Ovary (tissue), 9 donors: ENCODE data around the gene COBL. TPM values are rescaled to one million over a fixed set of nuclear protein-coding genes. Genes with fewer than 3 reads are reported as not detected.

Experiments used
- DNase-seq, 5 donors: peaks; one replicate each; pipeline ENCODE4 v3.0.0-alpha.2; 2019 to 2020
- H3K27ac ChIP-seq, 2 donors: fragments of 200-600 bp; one replicate each; pipeline versions ENCODE4 v1.5.1 to v1.8.0; 2019 to 2022
- H3K27me3 ChIP-seq: fragments of 200-600 bp; one replicate; pipeline ENCODE4 v1.8.0; 2022
- H3K36me3 ChIP-seq: fragments of 200-600 bp; sonication (generic); one replicate; pipeline ENCODE4 v1.5.1; 2019
- H3K4me1 ChIP-seq: one replicate; pipeline ENCODE4 v1.8.1; 2013; ENCODE audit warnings: mild to moderate bottlenecking, moderate library complexity; ENCODE audit not compliant: insufficient read depth
- H3K4me3 ChIP-seq: fragments of 200-600 bp; sonication (generic); one replicate; pipeline ENCODE4 v1.5.1; 2017
- H3K9me3 ChIP-seq, 2 donors: fragments of 200-600 bp in 1 of 2; sonication (generic) in 1 of 2; one replicate each; pipeline versions ENCODE4 v1.5.1 to v1.8.1; 2013 to 2019; ENCODE audit warnings: mild to moderate bottlenecking in 1 of 2, moderate library complexity in 1 of 2
- CTCF ChIP-seq, 3 donors: fragments of 450-650 bp in 2 of 3; fragments of 200-600 bp in 1 of 3; IDR thresholded peaks; one replicate each; pipeline versions ENCODE4 v1.5.1 to v1.8.0; 2016 to 2022; ENCODE audit warnings: antibody characterized with exemption in 3 of 3, mild to moderate bottlenecking in 1 of 3
- EP300 ChIP-seq: sonication (generic); formaldehyde crosslinking; IDR thresholded peaks from one replicate; pipeline ENCODE4 v1.6.1; 2017; ENCODE audit warnings: antibody characterized with exemption
- POLR2A ChIP-seq: fragments of 450-650 bp; IDR thresholded peaks from one replicate; pipeline ENCODE4 v1.6.1; 2017; ENCODE audit warnings: antibody characterized with exemption, mild to moderate bottlenecking, moderate library complexity
- WGBS, 3 donors: extraction: QIAGEN DNeasy Blood & Tissue Kit in 1 of 3; methylation state at CpG; one replicate each; pipeline versions ENCODE4 v1.1.5 to v1.1.7; 2013 to 2017; 5-methylcytosine and 5-hydroxymethylcytosine counted together
- intact Hi-C, 4 donors: fragments of 100-400 bp; cut with DNase I; formaldehyde crosslinking; loops; one replicate each; pipeline versions ENCODE4 v1.11.0 to v1.15.1; 2022 to 2023
- polyA plus RNA-seq, 2 donors: library from polyadenylated mRNA; stranded (reverse); fragments of 200-250 nt in 1 of 2; fragments of 350-450 nt in 1 of 2; fragmentation: Illumina TruSeq in 1 of 2; extraction: RNeasy Lipid Tissue Mini Kit (QIAGEN cat#74804) in 1 of 2; gene quantifications; one replicate each; pipeline ENCODE4 v1.2.3, GENCODE V29; 2013 to 2014
- total RNA-seq, 7 donors: library from RNA; depleted of rRNA in 2 of 7; stranded (reverse); fragments of >200 nt in 2 of 7; fragmentation: NEBNext Ultra II Directional in 3 of 7; extraction: Animal tissue kit (Norgen Biotek cat#: 25700) in 3 of 7; gene quantifications; one replicate each; pipeline versions ENCODE4 v1.1.0 to v1.2.4, GENCODE V29; 2016 to 2023
- donor health status: DM: no; HTN: no; CAD: no; lungs with moderate emphysema.
- donor health status: DM: no; HTN: no; CAD: no.
- donor health status: Bipolar disorder and iron deficiency.
- donor health status: DM: yes; HTN: yes; CAD: no.
- donor health status: DM: no; HTN: no; CAD: no.
- donor health status: DM: yes; HTN: yes; CAD: no.

COBL gene
- total and polyA plus RNA-seq, 9 donors: 0.87 to 33.4 (median 3.9) TPM

GRCh38 chr7:51226916-51227535 lies 89.6 kb downstream of the COBL start:
- no peak for TF ChIP-seq EP300
- TF ChIP-seq POLR2A: no peak
- no peak for TF ChIP-seq CTCF (IDR thresholded peaks at IDR 0.05)
- no peaks in the 10 kb centered on the region for H3K4me1 ChIP-seq
- no peaks in the 10 kb centered on the region for H3K9me3 ChIP-seq
- no peak for DNase-seq
- no peak overlapping the region for H3K27ac ChIP-seq
- H3K27me3 ChIP-seq: no peaks in the 10 kb centered on the region
- H3K4me3 ChIP-seq: no peak overlapping the region
- H3K36me3 ChIP-seq: no peaks in the 10 kb centered on the region
- intact Hi-C loops: no loop called here
- WGBS, 3 donors: 82 to 87% (median 86%) methylated on average over 10 of the region's 10 CpGs

- no peaks in the 10 kb centered on the region for H3K27me3 ChIP-seq
- no peaks in the 10 kb centered on the region for H3K9me3 ChIP-seq
- TF ChIP-seq EP300: no peak
- no peak for TF ChIP-seq CTCF (IDR thresholded peaks at IDR 0.05)
- TF ChIP-seq POLR2A: no peak
- no peak overlapping the region for H3K4me3 ChIP-seq
- H3K36me3 ChIP-seq: no peaks in the 10 kb centered on the region
- no peak for DNase-seq
- H3K4me1 ChIP-seq: no peaks in the 10 kb centered on the region
- intact Hi-C loops: no loop called here
- no peak overlapping the region for H3K27ac ChIP-seq
- WGBS, 3 donors: 54 to 65% (median 54%) methylated on average over 8 of the region's 8 CpGs
These were observed 90.4 kb downstream of the COBL start for GRCh38 chr7:51226063-51226755.

GRCh38 chr7:51224811-51225595 lies 91.6 kb downstream of the COBL start:
- 76 to 81% (median 78%) methylated on average over 17 of the region's 17 CpGs for WGBS, 3 donors
- intact Hi-C loops: no loop called here
- no peak for DNase-seq

GRCh38 chr7:51223505-51223904 lies 93.1 kb downstream of the COBL start:
- H3K9me3 ChIP-seq: no peaks in the 10 kb centered on the region
- no peak overlapping the region for H3K4me3 ChIP-seq
- TF ChIP-seq CTCF (IDR thresholded peaks at IDR 0.05) (no peak), POLR2A (no peak), EP300 (no peak)
- H3K36me3 ChIP-seq: no peaks in the 10 kb centered on the region
- no peak for DNase-seq
- H3K27ac ChIP-seq: no peak overlapping the region
- H3K27me3 ChIP-seq: no peaks in the 10 kb centered on the region
- WGBS, 3 donors: 93 to 97% (median 94%) methylated on average over 2 of the region's 2 CpGs
- intact Hi-C loops: no loop called here
- H3K4me1 ChIP-seq: no peaks in the 10 kb centered on the region

More at GRCh38 chr7:51224811-51225595, 91.6 kb downstream of the COBL start:
- H3K27me3 ChIP-seq: no peaks in the 10 kb centered on the region
- no peak for TF ChIP-seq EP300
- H3K4me3 ChIP-seq: no peak overlapping the region
- H3K4me1 ChIP-seq: no peaks in the 10 kb centered on the region
- no peaks in the 10 kb centered on the region for H3K9me3 ChIP-seq
- H3K27ac ChIP-seq: no peak overlapping the region
- no peaks in the 10 kb centered on the region for H3K36me3 ChIP-seq
